ENCODE results near the gene EBF3. TPM values are rescaled to one million over a fixed set of nuclear protein-coding genes. Genes with fewer than 3 reads are reported as not detected.

The EBF3 gene
- total RNA-seq, 1 experiment from 2014 or later, result not detected

DNA sequence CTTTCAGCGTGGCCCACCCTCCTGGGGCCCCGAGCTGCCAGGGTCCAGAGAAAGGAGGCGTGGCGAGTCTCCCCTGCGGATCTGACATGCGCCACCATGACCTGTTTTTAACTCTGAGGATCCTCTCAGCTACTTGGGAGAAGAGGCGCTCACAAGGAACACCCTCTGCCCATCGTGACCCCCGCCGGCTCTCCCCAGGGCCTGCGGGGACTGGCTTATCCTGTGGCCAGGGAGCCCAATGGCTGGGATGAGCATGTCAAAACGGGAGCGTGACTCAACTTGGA is 93.7 kb downstream of the EBF3 start:
- ATAC-seq (no peak), DNase-seq (no peak)
- H3K27ac ChIP-seq (ENCODE audit: low read length), result no peak overlapping the region
- H3K4me1 ChIP-seq (ENCODE audit: insufficient read depth, low read length), result no peaks in the 10 kb centered on the region
- BruUV-seq (replicated peaks), result no TSS peak
- no peaks in the 10 kb centered on the region for H4K20me1 ChIP-seq (ENCODE audit: low read length)
- TF ChIP-seq EZH2 (IDR thresholded peaks at IDR 0.05; ENCODE audit: low read length, unreplicated experiment), result no peak
- TF ChIP-seq EZH2phosphoT487 (IDR thresholded peaks at IDR 0.05; ENCODE audit: borderline replicate concordance, low read length), result no peak
- TF ChIP-seq CTCF (conservative IDR thresholded peaks at IDR 0.05; ENCODE audit: low read depth, low read length), result no peak
- no peak overlapping the region for H3K4me2 ChIP-seq (ENCODE audit: low read length)
- H3K4me3 ChIP-seq (ENCODE audit: low read length), result no peak overlapping the region
- no peaks in the 10 kb centered on the region for H3K9me2 ChIP-seq (replicated peaks; ENCODE audit: low read length)
- no peaks in the 10 kb centered on the region for H3K9me3 ChIP-seq (ENCODE audit: low read length)
- no peak overlapping the region for H3K9ac ChIP-seq (ENCODE audit: low read length)
- H3K27me3 ChIP-seq (ENCODE audit: low read length), result no peaks in the 10 kb centered on the region
- no peak overlapping the region for H2AFZ ChIP-seq (ENCODE audit: low read length)
- H3K79me2 ChIP-seq (ENCODE audit: low read length), result no peaks in the 10 kb centered on the region
- H3K36me3 ChIP-seq (ENCODE audit: low read depth, low read length), result no peaks in the 10 kb centered on the region
- CTCF ChIA-PET, result no interaction called here
- intact Hi-C loops (cut with micrococcal nuclease), result no loop called here
- H3F3A ChIP-seq (ENCODE audit: low read length, unreplicated experiment), result no peaks in the 10 kb centered on the region
- POLR2A ChIA-PET (ENCODE audit: unreplicated experiment), result no interaction called here

GRCh38 chr10:129869596-129870473 is 94.2 kb downstream of the EBF3 start:
- Histone ChIP-seq H3K27ac (ENCODE audit: low read length) (no peak overlapping the region), H3K4me3 (ENCODE audit: low read length) (no peak overlapping the region), H3K4me2 (ENCODE audit: low read length) (no peak overlapping the region), H3K79me2 (ENCODE audit: low read length) (no peaks in the 10 kb centered on the region), H3F3A (ENCODE audit: low read length, unreplicated experiment) (no peaks in the 10 kb centered on the region), H3K27me3 (ENCODE audit: low read length) (no peaks in the 10 kb centered on the region), H3K9ac (ENCODE audit: low read length) (no peak overlapping the region), H3K9me2 (replicated peaks; ENCODE audit: low read length) (no peaks in the 10 kb centered on the region), H3K36me3 (ENCODE audit: low read depth, low read length) (no peaks in the 10 kb centered on the region), H3K9me3 (ENCODE audit: low read length) (no peaks in the 10 kb centered on the region), H3K4me1 (ENCODE audit: insufficient read depth, low read length) (no peaks in the 10 kb centered on the region), H4K20me1 (ENCODE audit: low read length) (no peaks in the 10 kb centered on the region), H2AFZ (ENCODE audit: low read length) (no peak overlapping the region)
- ChIA-PET CTCF (no interaction called here), POLR2A (ENCODE audit: unreplicated experiment) (no interaction called here)
- DNase-seq, result no peak
- ATAC-seq, result no peak
- TF ChIP-seq EZH2 (IDR thresholded peaks at IDR 0.05; ENCODE audit: low read length, unreplicated experiment) (no peak), EZH2phosphoT487 (IDR thresholded peaks at IDR 0.05; ENCODE audit: borderline replicate concordance, low read length) (no peak), CTCF (conservative IDR thresholded peaks at IDR 0.05; ENCODE audit: low read depth, low read length) (no peak)
- no TSS peak for BruUV-seq (replicated peaks)
- intact Hi-C loops (cut with micrococcal nuclease), result no loop called here

DNA sequence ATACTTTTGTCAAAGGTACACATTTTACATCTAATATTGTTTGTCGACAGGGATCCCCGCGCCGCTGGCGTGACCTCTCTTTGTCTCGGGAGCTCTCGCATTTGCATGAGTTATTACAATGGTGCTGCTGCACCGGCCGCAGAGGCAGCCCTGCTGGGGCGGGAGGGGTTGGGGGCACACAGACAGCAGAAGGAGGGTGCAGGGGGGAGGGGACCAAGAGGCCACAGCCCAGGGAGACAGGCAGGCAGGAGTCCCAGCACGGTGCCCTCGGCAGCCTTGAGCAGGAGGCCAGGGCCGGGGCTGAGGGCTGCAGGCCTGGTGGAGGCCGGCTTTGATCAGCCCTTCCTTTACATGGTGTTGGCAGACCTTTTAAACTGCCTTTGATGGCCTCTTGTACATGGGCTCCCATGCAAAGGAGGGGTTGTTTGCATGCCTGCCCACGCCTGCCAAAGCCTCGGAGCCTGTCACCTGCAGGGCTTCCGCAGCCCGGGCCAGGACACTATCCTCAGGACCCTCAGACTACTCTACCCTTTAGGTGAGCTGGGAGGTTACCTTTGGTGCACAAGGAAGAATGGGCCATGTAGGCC is 95.5 kb downstream of the EBF3 start:
- no peak for TF ChIP-seq CTCF (conservative IDR thresholded peaks at IDR 0.05; ENCODE audit: low read depth, low read length)
- TF ChIP-seq EZH2phosphoT487 (IDR thresholded peaks at IDR 0.05; ENCODE audit: borderline replicate concordance, low read length), result no peak
- TF ChIP-seq EZH2 (IDR thresholded peaks at IDR 0.05; ENCODE audit: low read length, unreplicated experiment), result no peak
- H3K36me3 ChIP-seq (ENCODE audit: low read depth, low read length), result no peaks in the 10 kb centered on the region
- no peaks in the 10 kb centered on the region for H3F3A ChIP-seq (ENCODE audit: low read length, unreplicated experiment)
- H2AFZ ChIP-seq (ENCODE audit: low read length), result no peak overlapping the region
- no peaks in the 10 kb centered on the region for H3K9me3 ChIP-seq (ENCODE audit: low read length)
- H3K9ac ChIP-seq (ENCODE audit: low read length), result no peak overlapping the region
- peaks cover 4% of the 10 kb centered on the region; the same call in 1 of the 2 replicates for H3K27me3 ChIP-seq (ENCODE audit: low read length)
- H3K9me2 ChIP-seq (replicated peaks; ENCODE audit: low read length), result no peaks in the 10 kb centered on the region
- intact Hi-C loops (cut with micrococcal nuclease), result no loop called here
- no peak overlapping the region for H3K27ac ChIP-seq (ENCODE audit: low read length)
- ATAC-seq (no peak), DNase-seq (no peak)
- no peaks in the 10 kb centered on the region for H3K79me2 ChIP-seq (ENCODE audit: low read length)
- ChIA-PET POLR2A (ENCODE audit: unreplicated experiment) (no interaction called here), CTCF (no interaction called here)
- no peaks in the 10 kb centered on the region for H4K20me1 ChIP-seq (ENCODE audit: low read length)
- H3K4me2 ChIP-seq (ENCODE audit: low read length), result no peak overlapping the region
- H3K4me3 ChIP-seq (ENCODE audit: low read length), result no peak overlapping the region
- BruUV-seq (replicated peaks), result no TSS peak
- H3K4me1 ChIP-seq (ENCODE audit: insufficient read depth, low read length), result no peaks in the 10 kb centered on the region
